Measurements from ENCODE around the gene SLC25A26. TPM values are rescaled to one million over a fixed set of nuclear protein-coding genes. Genes with fewer than 3 reads are reported as not detected.

Gene SLC25A26
- total RNA-seq, 1 experiment from 2014 or later = 23.8 TPM

- intact Hi-C loops (cut with micrococcal nuclease) = no loop called here
- Histone ChIP-seq H3K4me1 (ENCODE audit: control insufficient read depth in 1 of 2, insufficient read depth in 2 of 2, low read length in 2 of 2) (no peaks in the 10 kb centered on the region), H4K20me1 (ENCODE audit: insufficient read depth) (no peaks in the 10 kb centered on the region), H3K4me3 (replicated peaks in 1 of 2; ENCODE audit: low read depth in 1 of 2, low read length in 2 of 2) (no peak overlapping the region), H3K27ac (ENCODE audit: low read depth, low read length) (no peak overlapping the region), H3K4me2 (ENCODE audit: low read length) (no peak overlapping the region), H3K36me3 (ENCODE audit: control insufficient read depth in 1 of 2, insufficient read depth in 2 of 2, low read length in 2 of 2) (peaks cover 0 to 3% of the 10 kb centered on the region in 2 experiments; a peak in 1 of 4 replicates), H3K27me3 (ENCODE audit: insufficient read depth, low read length) (no peaks in the 10 kb centered on the region), H3K9ac (ENCODE audit: low read length) (no peak overlapping the region), H3K79me2 (ENCODE audit: insufficient read depth, low read length) (no peaks in the 10 kb centered on the region), H3K9me2 (ENCODE audit: insufficient read depth) (no peaks in the 10 kb centered on the region), H2AFZ (ENCODE audit: low read depth, low read length, poor library complexity, severe bottlenecking) (no peak overlapping the region), H3K9me3 (ENCODE audit: control insufficient read depth in 1 of 2, insufficient read depth in 1 of 2, low read depth in 1 of 2, low read length in 2 of 2) (no peaks in the 10 kb centered on the region)
- POLR2A ChIA-PET = no interaction called here
- TF ChIP-seq SRF (IDR thresholded peaks at IDR 0.05; ENCODE audit: low read depth) (no peak), EGR1 (IDR thresholded peaks at IDR 0.05; ENCODE audit: low read depth) (no peak), SP1 (IDR thresholded peaks at IDR 0.05; ENCODE audit: low read depth) (no peak), CBX3 (IDR thresholded peaks at IDR 0.05; ENCODE audit: low read depth) (no peak), YY1 (IDR thresholded peaks at IDR 0.05; ENCODE audit: extremely low read depth, insufficient replicate concordance, low read depth, low read length) (no peak)
- DNase-seq (ENCODE audit: low read depth, low spot score) (no peak), ATAC-seq (no peak)
- no TSS peak for BruUV-seq (replicated peaks)
- RAD21 ChIA-PET (ENCODE audit: low non-redundant PET in 1 of 2, low total read pairs in 2 of 2, uncharacterized antibody in 2 of 2, unreplicated experiment in 2 of 2) = no interaction called here
- CTCF ChIA-PET = no interaction called here
These were observed 166.3 kb downstream of the SLC25A26 start for GRCh38 chr3:66386925-66387650.

GRCh38 chr3:66390013-66390412 lies 169.2 kb downstream of the SLC25A26 start:
- H3K27ac ChIP-seq (ENCODE audit: low read depth, low read length) = no peak overlapping the region
- no peak overlapping the region for H3K4me3 ChIP-seq (replicated peaks in 1 of 2; ENCODE audit: low read depth in 1 of 2, low read length in 2 of 2)
- no peak for DNase-seq (ENCODE audit: low read depth, low spot score)
- no peaks in the 10 kb centered on the region for H3K9me3 ChIP-seq (ENCODE audit: control insufficient read depth in 1 of 2, insufficient read depth in 1 of 2, low read depth in 1 of 2, low read length in 2 of 2)
- no peaks in the 10 kb centered on the region for H3K27me3 ChIP-seq (ENCODE audit: insufficient read depth, low read length)
- no peaks in the 10 kb centered on the region for H3K79me2 ChIP-seq (ENCODE audit: insufficient read depth, low read length)
- RAD21 ChIA-PET (ENCODE audit: low non-redundant PET in 1 of 2, low total read pairs in 2 of 2, uncharacterized antibody in 2 of 2, unreplicated experiment in 2 of 2) = no interaction called here
- no peak for ATAC-seq
- no peaks in the 10 kb centered on the region for H3K9me2 ChIP-seq (ENCODE audit: insufficient read depth)
- intact Hi-C loops (cut with micrococcal nuclease) = no loop called here
- CTCF ChIA-PET = no interaction called here
- H3K36me3 ChIP-seq (ENCODE audit: control insufficient read depth in 1 of 2, insufficient read depth in 2 of 2, low read length in 2 of 2) = no peaks in the 10 kb centered on the region
- H3K9ac ChIP-seq (ENCODE audit: low read length) = no peak overlapping the region
- H3K4me2 ChIP-seq (ENCODE audit: low read length) = no peak overlapping the region
- no peaks in the 10 kb centered on the region for H4K20me1 ChIP-seq (ENCODE audit: insufficient read depth)
- no peaks in the 10 kb centered on the region for H3K4me1 ChIP-seq (ENCODE audit: control insufficient read depth in 1 of 2, insufficient read depth in 2 of 2, low read length in 2 of 2)
- POLR2A ChIA-PET = no interaction called here
- no peak overlapping the region for H2AFZ ChIP-seq (ENCODE audit: low read depth, low read length, poor library complexity, severe bottlenecking)
- no TSS peak for BruUV-seq (replicated peaks)
- TF ChIP-seq RAD21 (IDR thresholded peaks at IDR 0.05; ENCODE audit: low read depth) = no peak
- no peak for TF ChIP-seq MAX (IDR thresholded peaks at IDR 0.05)
- no peak for TF ChIP-seq TCF7L2 (IDR thresholded peaks at IDR 0.05; ENCODE audit: borderline replicate concordance, extremely low read depth, insufficient read depth, insufficient read length)
- no peak for TF ChIP-seq ELF1 (IDR thresholded peaks at IDR 0.05; ENCODE audit: borderline replicate concordance, low read depth)
- TF ChIP-seq EZH2 (IDR thresholded peaks at IDR 0.05) = no peak
- no peak for TF ChIP-seq ZNF274 (IDR thresholded peaks at IDR 0.05; ENCODE audit: low read depth, low read length)
- no peak for TF ChIP-seq ZBTB33 (IDR thresholded peaks at IDR 0.05; ENCODE audit: extremely low read depth, insufficient replicate concordance, low read length)
- no peak for TF ChIP-seq CEBPB (IDR thresholded peaks at IDR 0.05; ENCODE audit: low read depth)
- no peak for TF ChIP-seq ATF3 (IDR thresholded peaks at IDR 0.05)
- no peak for TF ChIP-seq SRF (IDR thresholded peaks at IDR 0.05; ENCODE audit: low read depth)
- no peak for TF ChIP-seq REST (IDR thresholded peaks at IDR 0.05; ENCODE audit: low read depth)

Measured in HCT116 (cell line).